AML-193 (cell line): ENCODE data around the gene IRF2BPL.
"Not testable (repeated sequence)": the region's sequence is repeated elsewhere in the genome, so short reads cannot be mapped to it uniquely, and the experiment has no call there.

Experiments used
- DNase-seq, 2 experiments: peaks; one replicate each; lab custom pipeline; 2025; lab: John Stamatoyannopoulos, UW

Gene IRF2BPL

GRCh38 chr14:77033622-77034589 lies 5.4 kb upstream of the IRF2BPL start:
- peak; percentile 61 to 69 for DNase-seq

GRCh38 chr14:77032844-77033621 lies 4.5 kb upstream of the IRF2BPL start:
- peak; percentile 88 to 89 for DNase-seq

GRCh38 chr14:77032491-77032843 lies 4.0 kb upstream of the IRF2BPL start:
- no peak for DNase-seq

- DNase-seq = no peak
Observed at GRCh38 chr14:77031759-77032490, 3.4 kb upstream of the IRF2BPL start.

- no peak for DNase-seq
Observed at GRCh38 chr14:77027538-77028383, 747 bp downstream of the IRF2BPL start.

- DNase-seq = peak in 1 of 2 experiments; percentile 15
Observed at GRCh38 chr14:77026930-77027537, 1.5 kb downstream of the IRF2BPL start.

- no peak for DNase-seq
Observed at GRCh38 chr14:77026166-77026929, 2.2 kb downstream of the IRF2BPL start.

GRCh38 chr14:77025744-77026165 lies 2.8 kb downstream of the IRF2BPL start:
- no peak for DNase-seq

GRCh38 chr14:77024171-77024691 lies 4.3 kb downstream of the IRF2BPL start:
- no peak for DNase-seq

GRCh38 chr14:77023001-77023996 lies 5.2 kb downstream of the IRF2BPL start:
- DNase-seq = no peak

GRCh38 chr14:77022236-77022852 lies 6.2 kb downstream of the IRF2BPL start:
- no peak for DNase-seq

- not testable (repeated sequence) for DNase-seq
Observed at GRCh38 chr14:77021424-77021823, 7.1 kb downstream of the IRF2BPL start.

GRCh38 chr14:77018785-77019184 lies 9.7 kb downstream of the IRF2BPL start:
- peak; percentile 7 to 27 for DNase-seq

GRCh38 chr14:77017666-77018065 lies 10.8 kb downstream of the IRF2BPL start:
- no peak for DNase-seq

GRCh38 chr14:77014734-77015133 lies 13.8 kb downstream of the IRF2BPL start:
- no peak for DNase-seq

- DNase-seq = no peak
Observed at GRCh38 chr14:77014004-77014604, 14.4 kb downstream of the IRF2BPL start.

- DNase-seq = no peak
Observed at GRCh38 chr14:77012193-77012765, 16.2 kb downstream of the IRF2BPL start.
